GM18519 (cell line): ENCODE measurements around the gene HIPK1.
"Not testable (repeated sequence)": the region's sequence is repeated elsewhere in the genome, so short reads cannot be mapped to it uniquely, and the experiment has no call there.

Experiments
- ATAC-seq: cut with Tn5 transposase; IDR thresholded peaks from one replicate; pipeline ENCODE4 v1.9.1; 2021; ENCODE audit warnings: mild to moderate bottlenecking, moderate library complexity; ENCODE audit not compliant: unreplicated experiment, low FRiP score

The HIPK1 gene

GRCh38 chr1:114003431-114003830 lies 74.3 kb downstream of the HIPK1 start:
- ATAC-seq: no peak

GRCh38 chr1:114006825-114007224 lies 77.7 kb downstream of the HIPK1 start:
- not testable (repeated sequence) for ATAC-seq

GRCh38 chr1:114008480-114008941 lies 79.4 kb downstream of the HIPK1 start:
- ATAC-seq: no peak

GRCh38 chr1:114008993-114009392 lies 79.9 kb downstream of the HIPK1 start:
- no peak for ATAC-seq

- no peak for ATAC-seq
Measured at GRCh38 chr1:114009393-114009792, 80.3 kb downstream of the HIPK1 start.

GRCh38 chr1:114010433-114011184 lies 81.5 kb downstream of the HIPK1 start:
- no peak for ATAC-seq

GRCh38 chr1:114011796-114012195 lies 82.7 kb downstream of the HIPK1 start:
- no peak for ATAC-seq

- ATAC-seq: no peak
Measured at GRCh38 chr1:114015075-114015474, 86.0 kb downstream of the HIPK1 start.

- ATAC-seq: not testable (repeated sequence)
Measured at GRCh38 chr1:114019724-114020123, 90.6 kb downstream of the HIPK1 start.

- no peak for ATAC-seq
Measured at GRCh38 chr1:114021665-114022099, 92.6 kb downstream of the HIPK1 start.

GRCh38 chr1:114022877-114023276 lies 93.8 kb downstream of the HIPK1 start:
- ATAC-seq: no peak

- ATAC-seq: no peak
Measured at GRCh38 chr1:114023377-114023776, 94.3 kb downstream of the HIPK1 start.

GRCh38 chr1:114024049-114024448 lies 94.9 kb downstream of the HIPK1 start:
- no peak for ATAC-seq

GRCh38 chr1:114025609-114026401 lies 96.7 kb downstream of the HIPK1 start:
- ATAC-seq: no peak

- no peak for ATAC-seq
Measured at GRCh38 chr1:114026797-114027196, 97.7 kb downstream of the HIPK1 start.
